OCI-LY1 (cell line): ENCODE measurements around the gene ESYT1.

ENCODE experiments used
- H2AFZ ChIP-seq: fragments of 200-600 bp; sonication (generic), shearing (Covaris generic); 2 replicates; pipeline ENCODE4 v1.6.0; 2014; ENCODE audit warnings: antibody characterized with exemption, mild to moderate bottlenecking, low read length
- H3F3A ChIP-seq: fragments of 200-600 bp; sonication (generic), shearing (Covaris generic); 2 replicates; pipeline ENCODE4 v1.6.0; 2014; ENCODE audit warnings: mild to moderate bottlenecking, antibody characterized with exemption, low read length, moderate library complexity; ENCODE audit not compliant: insufficient read depth
- H3K27ac ChIP-seq: fragments of 200-600 bp; sonication (generic); 2 replicates; pipeline ENCODE4 v1.5.1; 2014; ENCODE audit warnings: low read length, mixed run types, mild to moderate bottlenecking, low read depth; ENCODE audit not compliant: poor library complexity, severe bottlenecking
- H3K27me3 ChIP-seq: fragments of 200-600 bp; sonication (generic); 2 replicates; pipeline ENCODE4 v1.6.0; 2014; ENCODE audit warnings: antibody characterized with exemption, mild to moderate bottlenecking, low read length, moderate library complexity; ENCODE audit not compliant: insufficient read depth
- H3K36me3 ChIP-seq: fragments of 200-600 bp; sonication (generic); 2 replicates; pipeline ENCODE4 v1.6.1; 2014; ENCODE audit warnings: mild to moderate bottlenecking, antibody characterized with exemption, low read length, moderate library complexity, mixed read lengths; ENCODE audit not compliant: insufficient read depth
- H3K4me1 ChIP-seq: fragments of 200-600 bp; sonication (generic); 2 replicates; pipeline ENCODE4 v1.5.1; 2014; ENCODE audit warnings: mild to moderate bottlenecking, low read length, moderate library complexity; ENCODE audit not compliant: insufficient read depth, severe bottlenecking
- H3K4me2 ChIP-seq: fragments of 200-600 bp; sonication (generic), shearing (Covaris generic); 2 replicates; pipeline ENCODE4 v1.6.1; 2014; ENCODE audit warnings: low read length
- H3K4me3 ChIP-seq: fragments of 200-600 bp; sonication (generic); 2 replicates; pipeline ENCODE4 v1.5.1; 2014; ENCODE audit warnings: low read length, low read depth, mild to moderate bottlenecking, mixed read lengths; ENCODE audit not compliant: poor library complexity, severe bottlenecking
- H3K79me2 ChIP-seq: fragments of 200-600 bp; shearing (Covaris generic); 2 replicates; pipeline ENCODE4 v1.6.1; 2016; ENCODE audit warnings: mixed run types, low read length, mixed read lengths; ENCODE audit not compliant: insufficient read depth
- H3K9ac ChIP-seq: fragments of 200-600 bp; sonication (generic), shearing (Covaris generic); 2 replicates; pipeline ENCODE4 v1.6.1; 2014; ENCODE audit warnings: mild to moderate bottlenecking, low read length, mixed read lengths
- H3K9me2 ChIP-seq: fragments of 200-600 bp; sonication (generic), shearing (Covaris generic); 2 replicates; pipeline ENCODE4 v1.6.1; 2014; ENCODE audit warnings: low read depth, mild to moderate bottlenecking, low read length, mixed read lengths
- H3K9me3 ChIP-seq: fragments of 200-600 bp; shearing (Covaris generic); 2 replicates; pipeline ENCODE4 v1.6.1; 2014; ENCODE audit warnings: low read length, mixed read lengths
- H4K20me1 ChIP-seq: fragments of 200-600 bp; sonication (generic), shearing (Covaris generic); 2 replicates; pipeline ENCODE4 v1.6.0; 2016; ENCODE audit warnings: mild to moderate bottlenecking, low read length; ENCODE audit not compliant: insufficient read depth
- EZH2 ChIP-seq: fragments of 200-600 bp; sonication (generic), shearing (Covaris generic); IDR thresholded peaks from 2 replicates; pipeline ENCODE4 v1.8.0; 2017; ENCODE audit warnings: borderline replicate concordance, mixed run types, mild to moderate bottlenecking, antibody characterized with exemption, low read length, moderate library complexity, mixed read lengths
- TF ChIP-seq, protein P1 (sequence below): fragments of 200-600 bp; sonication (generic), shearing (Covaris generic); IDR thresholded peaks from 2 replicates; pipeline ENCODE4 v1.5.1; 2017; ENCODE audit warnings: mild to moderate bottlenecking, antibody characterized with exemption, low read length, moderate library complexity, mixed read lengths

Gene ESYT1

DNA sequence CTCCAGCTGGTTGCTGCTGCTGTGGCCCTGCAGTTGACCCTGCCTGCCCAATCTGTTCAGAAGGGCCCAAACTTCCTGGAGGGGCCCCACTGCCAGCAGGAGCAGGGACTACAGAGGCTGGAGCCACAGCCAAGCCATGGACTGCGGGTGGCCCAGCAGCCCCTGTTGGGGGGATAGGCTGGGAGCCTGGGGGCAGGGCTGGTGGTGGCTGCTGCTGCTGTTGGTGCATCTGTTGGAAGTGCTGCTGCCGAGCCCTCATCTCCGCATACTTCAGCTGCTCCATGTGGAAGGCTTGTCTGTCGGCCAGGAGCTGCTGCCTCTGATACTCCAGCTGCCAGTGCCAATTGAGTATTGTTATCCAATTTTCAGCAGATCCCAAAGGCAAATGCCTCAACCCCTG is 37.3 kb downstream of the ESYT1 start:
- Histone ChIP-seq H2AFZ (no peak overlapping the region), H3K4me2 (no peak overlapping the region)

DNA sequence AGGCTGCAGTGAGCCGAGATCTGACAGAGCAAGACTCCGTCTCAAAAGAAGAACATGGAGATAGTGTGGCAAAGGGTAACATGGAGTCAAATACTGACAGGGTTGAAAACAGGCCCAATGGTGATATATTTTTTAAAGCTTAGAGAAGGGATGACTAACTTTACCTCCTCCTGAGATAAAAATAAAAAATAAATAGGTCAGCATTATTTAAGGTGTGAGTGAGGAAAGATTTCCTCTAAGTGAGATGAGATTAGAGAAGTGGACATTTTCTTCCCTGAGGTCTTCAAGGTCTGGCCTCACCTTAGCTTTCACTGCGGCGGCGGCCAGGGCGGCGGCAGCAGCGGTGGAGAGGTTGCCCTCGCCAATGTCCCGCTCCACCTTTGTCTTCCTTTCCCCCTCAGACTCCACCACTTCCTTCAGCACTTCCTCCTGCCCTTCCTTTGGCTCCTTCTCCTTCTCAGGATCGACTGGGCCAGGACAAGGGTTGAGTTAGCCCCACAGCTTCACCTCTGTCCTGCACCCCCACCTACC is 41.2 kb downstream of the ESYT1 start:
- H3K4me3 ChIP-seq = no peak overlapping the region
- H3K9me3 ChIP-seq = no peaks in the 10 kb centered on the region
- no peaks in the 10 kb centered on the region for H3K27me3 ChIP-seq
- TF ChIP-seq EZH2 = no peak
- TF ChIP-seq, protein P1, sequence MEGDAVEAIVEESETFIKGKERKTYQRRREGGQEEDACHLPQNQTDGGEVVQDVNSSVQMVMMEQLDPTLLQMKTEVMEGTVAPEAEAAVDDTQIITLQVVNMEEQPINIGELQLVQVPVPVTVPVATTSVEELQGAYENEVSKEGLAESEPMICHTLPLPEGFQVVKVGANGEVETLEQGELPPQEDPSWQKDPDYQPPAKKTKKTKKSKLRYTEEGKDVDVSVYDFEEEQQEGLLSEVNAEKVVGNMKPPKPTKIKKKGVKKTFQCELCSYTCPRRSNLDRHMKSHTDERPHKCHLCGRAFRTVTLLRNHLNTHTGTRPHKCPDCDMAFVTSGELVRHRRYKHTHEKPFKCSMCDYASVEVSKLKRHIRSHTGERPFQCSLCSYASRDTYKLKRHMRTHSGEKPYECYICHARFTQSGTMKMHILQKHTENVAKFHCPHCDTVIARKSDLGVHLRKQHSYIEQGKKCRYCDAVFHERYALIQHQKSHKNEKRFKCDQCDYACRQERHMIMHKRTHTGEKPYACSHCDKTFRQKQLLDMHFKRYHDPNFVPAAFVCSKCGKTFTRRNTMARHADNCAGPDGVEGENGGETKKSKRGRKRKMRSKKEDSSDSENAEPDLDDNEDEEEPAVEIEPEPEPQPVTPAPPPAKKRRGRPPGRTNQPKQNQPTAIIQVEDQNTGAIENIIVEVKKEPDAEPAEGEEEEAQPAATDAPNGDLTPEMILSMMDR = no peak
- H3K79me2 ChIP-seq = no peaks in the 10 kb centered on the region
- H4K20me1 ChIP-seq = no peaks in the 10 kb centered on the region
- no peak overlapping the region for H3K9ac ChIP-seq
- no peaks in the 10 kb centered on the region for H3K9me2 ChIP-seq
- H3K36me3 ChIP-seq = peaks cover 88% of the 10 kb centered on the region
- no peak overlapping the region for H3K27ac ChIP-seq
- H3K4me2 ChIP-seq = no peak overlapping the region
- H3F3A ChIP-seq = no peaks in the 10 kb centered on the region
- H2AFZ ChIP-seq = no peak overlapping the region
- H3K4me1 ChIP-seq = no peaks in the 10 kb centered on the region

More for the DNA sequence above, 37.3 kb downstream of the ESYT1 start:
- Histone ChIP-seq H3K9ac (no peak overlapping the region), H3K27ac (no peak overlapping the region), H3K79me2 (no peaks in the 10 kb centered on the region), H3K4me1 (peaks cover 15% of the 10 kb centered on the region), H4K20me1 (no peaks in the 10 kb centered on the region), H3F3A (no peaks in the 10 kb centered on the region), H3K36me3 (peaks cover 90% of the 10 kb centered on the region), H3K4me3 (no peak overlapping the region), H3K9me2 (no peaks in the 10 kb centered on the region), H3K27me3 (no peaks in the 10 kb centered on the region), H3K9me3 (no peaks in the 10 kb centered on the region)
- TF ChIP-seq EZH2 = no peak
- TF ChIP-seq, protein P1 = no peak

DNA sequence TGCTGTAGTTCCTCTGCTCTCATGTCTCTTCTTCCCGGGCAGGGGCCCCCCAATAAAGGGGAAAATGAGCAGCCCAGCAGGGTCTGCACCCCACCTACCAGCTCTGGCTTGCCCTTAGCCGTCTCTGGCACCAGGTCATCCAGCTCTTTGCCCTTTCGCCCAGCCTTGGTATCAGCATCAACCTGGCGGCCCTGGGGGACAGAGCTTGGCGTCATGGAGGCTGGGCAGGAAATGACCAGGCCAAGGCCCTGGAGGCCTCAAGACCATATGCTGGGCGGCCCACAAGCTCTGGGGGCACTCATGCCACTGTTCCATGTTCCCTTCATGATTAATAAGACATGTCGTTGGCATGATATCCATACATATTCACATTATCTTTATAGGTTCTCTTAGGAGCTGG is 44.8 kb downstream of the ESYT1 start:
- Histone ChIP-seq H3K27me3 (no peaks in the 10 kb centered on the region), H3K4me3 (no peak overlapping the region), H3K36me3 (peaks cover 87% of the 10 kb centered on the region), H3F3A (no peaks in the 10 kb centered on the region), H4K20me1 (no peaks in the 10 kb centered on the region), H2AFZ (no peak overlapping the region), H3K4me2 (no peak overlapping the region), H3K9me2 (no peaks in the 10 kb centered on the region), H3K4me1 (no peaks in the 10 kb centered on the region), H3K27ac (no peak overlapping the region), H3K79me2 (no peaks in the 10 kb centered on the region), H3K9ac (no peak overlapping the region), H3K9me3 (no peaks in the 10 kb centered on the region)
- no peak for TF ChIP-seq EZH2
- TF ChIP-seq, protein P1 = no peak
